Stomach (tissue), 9 donors: Measurements from ENCODE around the gene HELZ. TPM values are rescaled to one million over a fixed set of nuclear protein-coding genes. Genes with fewer than 3 reads are reported as not detected.

Experiments
- DNase-seq, 2 donors: peaks; one replicate each; pipeline versions ENCODE4 v3.0.0 to v3.0.0-alpha.2; 2013 to 2019
- H3K27ac ChIP-seq, 5 donors: fragments of 200-600 bp in 4 of 5; sonication (generic) in 4 of 5; one replicate each; pipeline ENCODE4 v1.5.1; 2013 to 2019; ENCODE audit warnings: mild to moderate bottlenecking in 1 of 5, moderate library complexity in 1 of 5
- H3K27me3 ChIP-seq, 3 donors: fragments of 200-600 bp; sonication (generic); one replicate each; pipeline ENCODE4 v1.5.1; 2017 to 2019; ENCODE audit warnings: mixed run types in 1 of 3
- H3K36me3 ChIP-seq, 4 donors: fragments of 200-600 bp; sonication (generic); 1 replicate in 3 of 4; 2 replicates in 1 of 4; pipeline ENCODE4 v1.5.1; 2016 to 2019
- H3K4me1 ChIP-seq, 4 donors: fragments of 200-600 bp; sonication (generic); one replicate each; pipeline ENCODE4 v1.5.1; 2016 to 2019
- H3K4me3 ChIP-seq, 4 donors: fragments of 200-600 bp; sonication (generic) in 3 of 4; one replicate each; pipeline ENCODE4 v1.5.1; 2016 to 2019; ENCODE audit warnings: mild to moderate bottlenecking in 1 of 4
- H3K9me3 ChIP-seq, 4 donors: fragments of 200-600 bp; sonication (generic); one replicate each; pipeline ENCODE4 v1.5.1; 2016 to 2019
- CTCF ChIP-seq, 7 experiments: fragments of 450-650 bp in 4 of 7; fragments of 200-600 bp in 3 of 7; sonication (generic) in 3 of 7; IDR thresholded peaks; one replicate each; pipeline ENCODE4 v1.5.1; 2016 to 2019; ENCODE audit warnings: antibody characterized with exemption in 7 of 7, control low read depth in 2 of 7, mild to moderate bottlenecking in 1 of 7
- EP300 ChIP-seq: sonication (generic); formaldehyde crosslinking; IDR thresholded peaks from one replicate; pipeline ENCODE4 v1.6.1; 2017; ENCODE audit warnings: antibody characterized with exemption
- POLR2A ChIP-seq, 4 donors: fragments of 450-650 bp; IDR thresholded peaks; one replicate each; pipeline ENCODE4 v1.6.1; 2016; ENCODE audit warnings: antibody characterized with exemption in 4 of 4, control low read depth in 2 of 4, mild to moderate bottlenecking in 1 of 4, moderate library complexity in 1 of 4
- POLR2AphosphoS5 ChIP-seq, 3 donors: sonication (generic); formaldehyde crosslinking; IDR thresholded peaks; one replicate each; pipeline ENCODE4 v1.6.1; 2016; ENCODE audit warnings: antibody characterized with exemption in 3 of 3
- WGBS, 5 donors: extraction: QIAGEN DNeasy Blood & Tissue Kit in 3 of 5; methylation state at CpG; one replicate each; pipeline versions ENCODE4 v1.1.5 to v1.1.7; 2013 to 2018; 5-methylcytosine and 5-hydroxymethylcytosine counted together
- intact Hi-C: fragments of 100-400 bp; cut with DNase I; formaldehyde crosslinking; loops from one replicate; pipeline ENCODE4 v1.15.1; 2023; ENCODE audit warnings: low total_unique reads
- polyA plus RNA-seq, 3 donors: library from polyadenylated mRNA; stranded (reverse); fragments of 200-250 nt; gene quantifications; one replicate each; pipeline ENCODE4 v1.2.3, GENCODE V29; 2013
- total RNA-seq, 5 donors: library from RNA; depleted of rRNA; stranded (reverse); fragments of >200 nt; gene quantifications; one replicate each; pipeline versions ENCODE4 v1.1.0 to v1.2.3, GENCODE V29; 2014 to 2016
- donor health status: healthy with polysubstance abuse.
- donor health status: Bipolar disorder and iron deficiency.
- donor health status: healthy.

The HELZ gene
- total and polyA plus RNA-seq, 8 donors, result 2.1 to 218 (median 40.4) TPM

DNA sequence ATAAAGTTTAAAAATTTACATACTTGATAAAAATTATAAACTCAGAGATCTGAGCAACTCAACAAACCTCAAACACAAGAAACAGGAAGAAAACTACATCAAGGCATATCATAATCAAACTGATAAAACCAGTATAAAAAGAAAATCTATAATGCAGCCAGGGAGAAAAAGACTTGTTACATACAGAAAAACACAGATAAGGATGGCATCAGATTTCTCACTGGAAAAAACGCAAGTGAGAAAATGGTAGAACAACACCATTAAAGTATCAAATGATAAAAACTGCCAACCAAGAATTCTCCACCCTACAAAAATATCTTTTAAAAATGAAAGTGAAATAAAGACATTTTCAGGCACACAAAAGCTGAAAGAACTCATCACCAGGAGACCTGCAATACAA is 129.6 kb downstream of the HELZ start:
- no peak for DNase-seq
- TF ChIP-seq POLR2A (IDR thresholded peaks at IDR 0.05) (no peak), EP300 (no peak), CTCF (IDR thresholded peaks at IDR 0.05) (no peak), POLR2AphosphoS5 (IDR thresholded peaks at IDR 0.05) (no peak)
- peaks cover 35 to 88% (median 83%) of the 10 kb centered on the region in 4 donors for H3K36me3 ChIP-seq
- no peaks in the 10 kb centered on the region for H3K27me3 ChIP-seq
- no peaks in the 10 kb centered on the region for H3K4me1 ChIP-seq
- no peak overlapping the region for H3K4me3 ChIP-seq
- peaks cover 0 to 18% (median 5%) of the 10 kb centered on the region in 4 donors for H3K9me3 ChIP-seq
- 46 to 74% (median 61%) methylated on average over 1 of the region's 1 CpG for WGBS, 5 donors
- no peak overlapping the region for H3K27ac ChIP-seq
- intact Hi-C loops, result no loop called here

DNA sequence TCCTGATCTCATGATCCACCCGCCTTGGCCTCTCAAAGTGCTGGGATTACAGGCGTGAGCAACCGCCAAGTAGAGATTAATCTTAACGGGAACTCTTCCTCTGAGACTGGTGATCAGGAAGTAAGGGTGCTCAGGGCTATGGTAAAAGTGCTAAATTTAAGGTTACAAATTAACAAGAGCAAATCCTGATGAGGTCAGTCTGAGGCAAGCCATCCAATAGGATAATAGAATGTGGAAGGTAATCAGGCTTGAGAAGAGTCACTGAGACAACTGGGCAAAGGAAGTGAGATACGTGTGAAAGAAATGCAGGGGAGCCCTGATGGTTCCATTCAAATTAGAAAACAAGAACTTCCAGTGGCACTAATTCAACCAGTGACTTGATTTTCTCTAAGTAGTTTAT is 131.5 kb downstream of the HELZ start:
- 91 to 99% (median 97%) methylated on average over 5 of the region's 5 CpGs for WGBS, 5 donors
- Histone ChIP-seq H3K27ac (no peak overlapping the region), H3K27me3 (no peaks in the 10 kb centered on the region), H3K36me3 (peaks cover 27 to 86% (median 83%) of the 10 kb centered on the region in 4 donors), H3K4me1 (no peaks in the 10 kb centered on the region), H3K9me3 (peaks cover 0 to 18% (median 5%) of the 10 kb centered on the region in 4 donors), H3K4me3 (no peak overlapping the region)
- DNase-seq, result no peak
- intact Hi-C loops, result no loop called here
- TF ChIP-seq POLR2A (IDR thresholded peaks at IDR 0.05) (no peak), POLR2AphosphoS5 (IDR thresholded peaks at IDR 0.05) (no peak), CTCF (IDR thresholded peaks at IDR 0.05) (no peak), EP300 (no peak)

DNA sequence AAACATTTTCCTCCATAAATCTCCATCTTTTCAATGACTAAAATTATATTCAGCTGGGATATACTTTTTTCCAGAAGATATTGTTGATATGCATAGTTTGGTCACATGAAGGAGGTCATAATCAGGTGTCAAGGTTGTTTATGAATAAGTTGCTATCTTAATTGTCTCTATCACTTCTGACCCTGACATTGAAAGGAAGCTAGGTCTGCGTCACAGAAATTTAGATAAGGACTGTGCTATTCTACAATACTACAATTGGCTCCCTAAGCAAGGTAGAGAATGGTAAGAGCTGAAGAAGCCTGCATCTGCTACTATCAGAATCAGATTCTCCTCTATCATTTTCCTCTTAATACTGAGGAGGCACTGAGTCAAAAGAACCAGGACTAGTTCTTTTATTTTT is 133.2 kb downstream of the HELZ start:
- Histone ChIP-seq H3K27me3 (no peaks in the 10 kb centered on the region), H3K4me1 (no peaks in the 10 kb centered on the region), H3K36me3 (peaks cover 40 to 86% (median 83%) of the 10 kb centered on the region in 4 donors), H3K27ac (no peak overlapping the region), H3K9me3 (peaks cover 0 to 10% (median 4%) of the 10 kb centered on the region in 4 donors), H3K4me3 (no peak overlapping the region)
- no peak for DNase-seq
- intact Hi-C loops, result no loop called here
- 46 to 67% (median 52%) methylated on average over 1 of the region's 1 CpG for WGBS, 5 donors
- no peak for TF ChIP-seq POLR2A (IDR thresholded peaks at IDR 0.05)
- no peak for TF ChIP-seq CTCF (IDR thresholded peaks at IDR 0.05)
- TF ChIP-seq EP300, result no peak
- TF ChIP-seq POLR2AphosphoS5 (IDR thresholded peaks at IDR 0.05), result no peak

- no peak for DNase-seq
- H3K27me3 ChIP-seq, result no peaks in the 10 kb centered on the region
- no peak overlapping the region for H3K27ac ChIP-seq
- peaks cover 44 to 86% (median 84%) of the 10 kb centered on the region in 4 donors for H3K36me3 ChIP-seq
- 92 to 99% (median 93%) methylated on average over 2 of the region's 2 CpGs for WGBS, 5 donors
- no peak overlapping the region for H3K4me3 ChIP-seq
- intact Hi-C loops, result no loop called here
- H3K9me3 ChIP-seq, result peaks cover 0 to 5% (median 1%) of the 10 kb centered on the region in 4 donors
- H3K4me1 ChIP-seq, result no peaks in the 10 kb centered on the region
- TF ChIP-seq POLR2A (IDR thresholded peaks at IDR 0.05) (no peak), CTCF (IDR thresholded peaks at IDR 0.05) (no peak), EP300 (no peak), POLR2AphosphoS5 (IDR thresholded peaks at IDR 0.05) (no peak)
Measured at GRCh38 chr17:67111327-67111726, 133.7 kb downstream of the HELZ start.
